ENCODE measurements around the gene C19orf18.

DNA sequence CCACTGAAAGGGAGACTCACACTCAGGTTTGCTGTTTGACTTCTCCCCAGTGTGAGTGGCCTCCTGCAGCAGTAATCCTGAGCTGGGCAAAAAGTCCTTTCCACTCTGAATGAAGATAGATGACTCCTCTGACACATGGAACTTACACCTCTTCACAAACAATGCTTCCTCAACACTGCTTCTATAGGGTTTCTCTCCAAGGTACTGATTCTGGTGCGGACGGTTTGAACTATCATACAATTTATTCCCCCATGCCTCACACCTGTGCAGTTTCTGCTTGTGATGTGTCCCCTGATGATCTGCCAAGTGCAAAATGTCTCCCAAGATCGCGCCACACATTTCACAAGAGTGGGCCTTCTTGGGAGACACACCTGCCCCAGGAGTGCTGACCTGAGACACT lies 46.7 kb downstream of the C19orf18 start:
- TF ChIP-seq POLR2A (IDR thresholded peaks at IDR 0.05; ENCODE audit: low read depth, low read length), result no peak
- TF ChIP-seq, protein P1, sequence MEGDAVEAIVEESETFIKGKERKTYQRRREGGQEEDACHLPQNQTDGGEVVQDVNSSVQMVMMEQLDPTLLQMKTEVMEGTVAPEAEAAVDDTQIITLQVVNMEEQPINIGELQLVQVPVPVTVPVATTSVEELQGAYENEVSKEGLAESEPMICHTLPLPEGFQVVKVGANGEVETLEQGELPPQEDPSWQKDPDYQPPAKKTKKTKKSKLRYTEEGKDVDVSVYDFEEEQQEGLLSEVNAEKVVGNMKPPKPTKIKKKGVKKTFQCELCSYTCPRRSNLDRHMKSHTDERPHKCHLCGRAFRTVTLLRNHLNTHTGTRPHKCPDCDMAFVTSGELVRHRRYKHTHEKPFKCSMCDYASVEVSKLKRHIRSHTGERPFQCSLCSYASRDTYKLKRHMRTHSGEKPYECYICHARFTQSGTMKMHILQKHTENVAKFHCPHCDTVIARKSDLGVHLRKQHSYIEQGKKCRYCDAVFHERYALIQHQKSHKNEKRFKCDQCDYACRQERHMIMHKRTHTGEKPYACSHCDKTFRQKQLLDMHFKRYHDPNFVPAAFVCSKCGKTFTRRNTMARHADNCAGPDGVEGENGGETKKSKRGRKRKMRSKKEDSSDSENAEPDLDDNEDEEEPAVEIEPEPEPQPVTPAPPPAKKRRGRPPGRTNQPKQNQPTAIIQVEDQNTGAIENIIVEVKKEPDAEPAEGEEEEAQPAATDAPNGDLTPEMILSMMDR (IDR thresholded peaks at IDR 0.05; ENCODE audit: extremely low read depth in 1 of 2, insufficient read depth in 1 of 2, low read depth in 1 of 2, low read length in 2 of 2), result no peak
- TF ChIP-seq FOS (IDR thresholded peaks at IDR 0.05; ENCODE audit: borderline replicate concordance, insufficient read depth, low read length), result no peak
- no peak for TF ChIP-seq EZH2 (IDR thresholded peaks at IDR 0.05; ENCODE audit: borderline replicate concordance, low read depth, low read length, severe bottlenecking)
- no peak for TF ChIP-seq POLR2AphosphoS5 (IDR thresholded peaks at IDR 0.05; ENCODE audit: insufficient read depth, low read depth, low read length)
- no peak for TF ChIP-seq MYC (IDR thresholded peaks at IDR 0.05; ENCODE audit: low read depth, low read length)
- TF ChIP-seq, protein P2, sequence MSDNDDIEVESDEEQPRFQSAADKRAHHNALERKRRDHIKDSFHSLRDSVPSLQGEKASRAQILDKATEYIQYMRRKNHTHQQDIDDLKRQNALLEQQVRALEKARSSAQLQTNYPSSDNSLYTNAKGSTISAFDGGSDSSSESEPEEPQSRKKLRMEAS (IDR thresholded peaks at IDR 0.05; ENCODE audit: insufficient read depth, insufficient read length), result no peak
- no peak for TF ChIP-seq GATA2 (IDR thresholded peaks at IDR 0.05; ENCODE audit: insufficient read depth, insufficient read length, low read depth, low read length)
- no peak for TF ChIP-seq JUN (IDR thresholded peaks at IDR 0.05; ENCODE audit: borderline replicate concordance, insufficient read depth, insufficient read length, low read depth)

All from endothelial cell of umbilical vein (primary cell).